Stomach (tissue), 4 donors: ENCODE measurements around the gene HPCAL4.

ENCODE experiments used
- CTCF ChIP-seq, 7 experiments: fragments of 450-650 bp in 4 of 7; fragments of 200-600 bp in 3 of 7; sonication (generic) in 3 of 7; IDR thresholded peaks; one replicate each; pipeline ENCODE4 v1.5.1; 2016 to 2019; ENCODE audit warnings: antibody characterized with exemption in 7 of 7, control low read depth in 2 of 7, mild to moderate bottlenecking in 1 of 7
- POLR2A ChIP-seq, 4 donors: fragments of 450-650 bp; IDR thresholded peaks; one replicate each; pipeline ENCODE4 v1.6.1; 2016; ENCODE audit warnings: antibody characterized with exemption in 4 of 4, control low read depth in 2 of 4, mild to moderate bottlenecking in 1 of 4, moderate library complexity in 1 of 4
- POLR2AphosphoS5 ChIP-seq, 3 donors: sonication (generic); formaldehyde crosslinking; IDR thresholded peaks; one replicate each; pipeline ENCODE4 v1.6.1; 2016; ENCODE audit warnings: antibody characterized with exemption in 3 of 3

- TF ChIP-seq CTCF (IDR thresholded peaks at IDR 0.05) (no peak), POLR2A (IDR thresholded peaks at IDR 0.05) (no peak), POLR2AphosphoS5 (IDR thresholded peaks at IDR 0.05) (no peak)
Observed at GRCh38 chr1:39642796-39643195, 48.4 kb downstream of the HPCAL4 start.
